ENCODE measurements around the gene THSD8. TPM values are rescaled to one million over a fixed set of nuclear protein-coding genes. Genes with fewer than 3 reads are reported as not detected.

Gene THSD8
- total and polyA plus RNA-seq, 2 donors (not counting 1 experiment from before 2014, with no cell fraction given): not detected

- WGBS (ENCODE audit: insufficient coverage): 22% methylated on average over 38 of the region's 38 CpGs
- TF ChIP-seq CTCF (IDR thresholded peaks at IDR 0.05): no peak
- no peak for TF ChIP-seq EZH2 (IDR thresholded peaks at IDR 0.05; ENCODE audit: borderline replicate concordance, insufficient read depth, low read depth, low read length, poor library complexity, severe bottlenecking)
These were observed 875 bp upstream of the THSD8 start for GRCh38 chr19:12800923-12801465.

More at GRCh38 chr19:12800923-12801465, 875 bp upstream of the THSD8 start:
- Mint-ChIP-seq H3K27me3 (peaks cover 3% of the 10 kb centered on the region), H3K4me1 (peaks cover 27% of the 10 kb centered on the region), H3K4me3 (peak overlapping the region; percentile 88), H3K27ac (peak overlapping the region; percentile 29), H3K9me3 (ENCODE audit: insufficient read depth) (no peaks in the 10 kb centered on the region)
- Histone ChIP-seq H3K4me1 (ENCODE audit: control insufficient read depth in 2 of 2, insufficient read depth in 2 of 2, low read length in 2 of 2) (peaks cover 23 to 33% of the 10 kb centered on the region in 2 donors), H3K9me3 (ENCODE audit: control extremely low read depth in 1 of 3, control insufficient read depth in 2 of 3, insufficient read depth in 1 of 3, low read length in 2 of 3) (peaks cover 0 to 2% (median 0%) of the 10 kb centered on the region in 3 donors), H3K36me3 (replicated peaks in 1 of 2; ENCODE audit: control extremely low read depth in 1 of 2, control insufficient read depth in 1 of 2, extremely low read depth in 1 of 2, insufficient read depth in 2 of 2, low read length in 1 of 2) (peaks cover 0 to 3% of the 10 kb centered on the region in 2 experiments), H3K27me3 (replicated peaks in 1 of 4; ENCODE audit: control extremely low read depth in 1 of 4, control insufficient read depth in 3 of 4, insufficient read depth in 4 of 4, low read length in 3 of 4) (no peaks in the 10 kb centered on the region), H3K4me2 (replicated peaks; ENCODE audit: low read depth, low read length, poor library complexity, severe bottlenecking) (peak overlapping the region; percentile 100), H4K20me1 (ENCODE audit: control insufficient read depth, insufficient read depth, low read length, poor library complexity, severe bottlenecking) (no peaks in the 10 kb centered on the region), H3K4me3 (ENCODE audit: control extremely low read depth in 1 of 5, extremely low read depth in 1 of 5, insufficient read depth in 1 of 5, low read depth in 2 of 5, low read length in 4 of 5) (peak overlapping the region; percentile 32 to 87 (median 83)), H2AFZ (ENCODE audit: insufficient read depth, low read depth, low read length, poor library complexity, severe bottlenecking) (peak overlapping the region; percentile 87), H3K27ac (ENCODE audit: low read length in 2 of 2) (peak overlapping the region in 1 of 2 donors; percentile 60), H3K79me2 (ENCODE audit: control insufficient read depth, insufficient read depth, low read length) (peaks cover 8% of the 10 kb centered on the region), H3K9ac (ENCODE audit: low read length) (peak overlapping the region; percentile 87)
- CTCF ChIA-PET: interaction anchor here (0.8 to 17.9 kb wide), 4 partner anchors 8 to 296 kb away, joined by 3 to 1147 read pairs (median 4); partner anchors contain the start of genes HOOK2 and JUNB
- DNase-seq (no peak), ATAC-seq (ENCODE audit: low read depth) (no peak)
- intact Hi-C loops (cut with micrococcal nuclease): no loop called here
- POLR2A ChIA-PET: interaction anchor here (0.6 to 1.9 kb wide), 3 partner anchors 10 to 104 kb away, joined by 4 to 10 read pairs (median 5); partner anchors contain the start of gene JUNB
